CD14-positive monocyte (primary cell): Measurements from ENCODE around the gene GREB1L. TPM values are rescaled to one million over a fixed set of nuclear protein-coding genes. Genes with fewer than 3 reads are reported as not detected.

Experiments
- DNase-seq, 3 donors: peaks; one replicate each; pipeline ENCODE4 v3.0.0-alpha.2; 2011 to 2022
- H2AFZ ChIP-seq: 2 replicates; pipeline ENCODE4 v1.6.0; 2012; ENCODE audit warnings: mild to moderate bottlenecking, low read depth, low read length, inconsistent platforms; ENCODE audit not compliant: insufficient read depth, poor library complexity, severe bottlenecking
- H3K27ac ChIP-seq, 2 donors: 1 replicate in 1 of 2; 2 replicates in 1 of 2; pipeline ENCODE4 v1.5.1; 2012 to 2013; ENCODE audit warnings: low read length in 2 of 2, control low read depth in 1 of 2, inconsistent platforms in 1 of 2, low read depth in 1 of 2, mild to moderate bottlenecking in 1 of 2
- H3K27me3 ChIP-seq, 2 donors: one replicate each; pipeline versions ENCODE4 v1.6.0 to v1.6.1; 2011 to 2013; ENCODE audit warnings: low read length in 2 of 2; ENCODE audit not compliant: control insufficient read depth in 2 of 2, insufficient read depth in 2 of 2
- H3K36me3 ChIP-seq, 2 donors: replicated peaks in 1 of 2; 1 replicate in 1 of 2; 2 replicates in 1 of 2; pipeline versions ENCODE4 v1.5.1 to v1.6.1; 2012 to 2013; ENCODE audit warnings: low read length in 2 of 2, control low read depth in 1 of 2, inconsistent platforms in 1 of 2, mild to moderate bottlenecking in 1 of 2; ENCODE audit not compliant: insufficient read depth in 2 of 2, control insufficient read depth in 1 of 2
- H3K4me1 ChIP-seq, 2 donors: 1 replicate in 1 of 2; 2 replicates in 1 of 2; pipeline versions ENCODE4 v1.5.1 to v1.6.1; 2012 to 2013; ENCODE audit warnings: low read length in 2 of 2, control low read depth in 1 of 2, inconsistent platforms in 1 of 2, mild to moderate bottlenecking in 1 of 2, moderate library complexity in 1 of 2; ENCODE audit not compliant: insufficient read depth in 2 of 2, control insufficient read depth in 1 of 2
- H3K4me2 ChIP-seq: replicated peaks from 2 replicates; pipeline ENCODE3; 2012; ENCODE audit warnings: low read length, moderate library complexity, mild to moderate bottlenecking; ENCODE audit not compliant: poor library complexity, severe bottlenecking; ENCODE audit errors: extremely low read depth
- H3K4me3 ChIP-seq, 3 experiments: fragments of 200-600 bp in 1 of 3; sonication (generic) in 1 of 3; replicated peaks in 1 of 3; 1 replicate in 2 of 3; 2 replicates in 1 of 3; pipeline ENCODE4 v1.5.1; 2011 to 2013; ENCODE audit warnings: low read length in 3 of 3, mild to moderate bottlenecking in 3 of 3, control low read depth in 2 of 3, low read depth in 2 of 3, inconsistent platforms in 1 of 3, moderate library complexity in 1 of 3
- H3K79me2 ChIP-seq: 2 replicates; pipeline ENCODE4 v1.6.0; 2012; ENCODE audit warnings: mild to moderate bottlenecking, control low read depth, inconsistent platforms, low read length, moderate library complexity; ENCODE audit not compliant: insufficient read depth
- H3K9ac ChIP-seq: 2 replicates; pipeline ENCODE4 v1.6.0; 2017; ENCODE audit warnings: low read length, mild to moderate bottlenecking; ENCODE audit not compliant: insufficient read depth, poor library complexity, severe bottlenecking
- H3K9me3 ChIP-seq, 2 donors: replicated peaks in 1 of 2; 1 replicate in 1 of 2; 2 replicates in 1 of 2; pipeline versions ENCODE4 v1.5.1 to v1.6.1; 2012 to 2013; ENCODE audit warnings: low read length in 2 of 2, control low read depth in 1 of 2; ENCODE audit not compliant: control insufficient read depth in 1 of 2, insufficient read depth in 1 of 2
- H4K20me1 ChIP-seq: 2 replicates; pipeline ENCODE4 v1.6.0; 2012; ENCODE audit warnings: mild to moderate bottlenecking, low read length, control low read depth, moderate library complexity; ENCODE audit not compliant: insufficient read depth
- H3K27ac Mint-ChIP-seq, 7 donors: one replicate each; pipeline ENCODE4 v1.8.0; 2020; ENCODE audit warnings: mild to moderate bottlenecking in 7 of 7, mixed read lengths in 7 of 7, moderate library complexity in 6 of 7, inconsistent platforms in 2 of 7
- H3K27me3 Mint-ChIP-seq, 3 donors: one replicate each; pipeline ENCODE4 v1.8.0; 2021 to 2022; ENCODE audit warnings: low read depth in 3 of 3, mild to moderate bottlenecking in 3 of 3, mixed read lengths in 3 of 3, moderate library complexity in 3 of 3, inconsistent platforms in 1 of 3
- H3K36me3 Mint-ChIP-seq, 2 donors: one replicate each; pipeline ENCODE4 v1.8.0; 2020; ENCODE audit warnings: mixed read lengths in 2 of 2, inconsistent platforms in 1 of 2, mild to moderate bottlenecking in 1 of 2
- H3K4me1 Mint-ChIP-seq: one replicate; pipeline ENCODE4 v1.8.0; 2020; ENCODE audit warnings: mild to moderate bottlenecking, mixed read lengths
- H3K4me3 Mint-ChIP-seq, 2 donors: one replicate each; pipeline ENCODE4 v1.8.0; 2020; ENCODE audit warnings: mild to moderate bottlenecking in 2 of 2, mixed read lengths in 2 of 2, moderate library complexity in 1 of 2
- H3K9me3 Mint-ChIP-seq, 7 donors: one replicate each; pipeline ENCODE4 v1.8.0; 2020 to 2022; ENCODE audit warnings: mixed read lengths in 7 of 7, mild to moderate bottlenecking in 6 of 7, moderate library complexity in 6 of 7, inconsistent platforms in 2 of 7
- WGBS: methylation state at CpG from one replicate; pipeline ENCODE4 v1.1.5; 2013; ENCODE audit warnings: missing lambda C conversion rate; ENCODE audit not compliant: insufficient coverage; 5-methylcytosine and 5-hydroxymethylcytosine counted together
- intact Hi-C, 2 donors: fragments of 100-400 bp; cut with micrococcal nuclease; formaldehyde crosslinking; loops; one replicate each; pipeline versions ENCODE4 v1.15.0 to v1.15.1; 2023
- polyA plus RNA-seq, 3 donors: library from polyadenylated mRNA; depleted of rRNA in 1 of 3; unstranded in 2 of 3; stranded (reverse) in 1 of 3; fragments of 300-500 nt in 2 of 3; fragments of >200 nt in 1 of 3; fragmentation: Illumina TruSeq in 2 of 3; gene quantifications; 1 replicate in 2 of 3; 2 replicates in 1 of 3; pipeline ENCODE4 v1.2.3, GENCODE V29; 2012 to 2021
- TF ChIP-seq, protein P1 (sequence below): fragments of 200-600 bp; IDR thresholded peaks from one replicate; pipeline ENCODE4 v1.8.0; 2022; ENCODE audit warnings: antibody characterized with exemption, mild to moderate bottlenecking

Gene GREB1L
- polyA plus RNA-seq, 3 donors = 0.02 to 0.03 TPM; not detected in 1

DNA sequence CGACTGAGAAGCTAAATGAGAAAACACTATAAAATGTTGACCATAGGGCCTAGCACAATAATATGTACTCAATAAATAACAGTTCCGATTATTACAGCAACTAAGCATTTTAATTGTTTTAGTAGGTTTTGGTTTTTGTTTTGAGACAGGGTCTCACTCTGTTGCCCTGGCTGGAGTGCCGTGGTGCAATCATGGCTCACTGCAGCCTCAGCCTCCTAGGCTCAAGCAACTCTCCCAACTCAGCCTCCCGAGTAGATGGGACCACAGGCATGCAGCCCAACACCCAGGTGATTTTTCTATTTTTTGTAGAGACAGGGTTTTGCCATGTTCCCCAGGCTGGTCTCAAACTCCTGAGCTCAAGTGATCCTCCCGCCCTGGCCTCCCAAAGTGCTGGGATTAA is 304.4 kb downstream of the GREB1L start:
- Histone ChIP-seq H3K4me1 (no peaks in the 10 kb centered on the region), H2AFZ (no peak overlapping the region), H3K9ac (no peak overlapping the region), H4K20me1 (no peaks in the 10 kb centered on the region), H3K36me3 (peaks cover 20 to 73% of the 10 kb centered on the region in 2 donors), H3K4me3 (no peak overlapping the region), H3K27me3 (no peaks in the 10 kb centered on the region), H3K27ac (no peak overlapping the region), H3K4me2 (no peak overlapping the region), H3K79me2 (no peaks in the 10 kb centered on the region), H3K9me3 (no peaks in the 10 kb centered on the region)
- TF ChIP-seq, protein P1, sequence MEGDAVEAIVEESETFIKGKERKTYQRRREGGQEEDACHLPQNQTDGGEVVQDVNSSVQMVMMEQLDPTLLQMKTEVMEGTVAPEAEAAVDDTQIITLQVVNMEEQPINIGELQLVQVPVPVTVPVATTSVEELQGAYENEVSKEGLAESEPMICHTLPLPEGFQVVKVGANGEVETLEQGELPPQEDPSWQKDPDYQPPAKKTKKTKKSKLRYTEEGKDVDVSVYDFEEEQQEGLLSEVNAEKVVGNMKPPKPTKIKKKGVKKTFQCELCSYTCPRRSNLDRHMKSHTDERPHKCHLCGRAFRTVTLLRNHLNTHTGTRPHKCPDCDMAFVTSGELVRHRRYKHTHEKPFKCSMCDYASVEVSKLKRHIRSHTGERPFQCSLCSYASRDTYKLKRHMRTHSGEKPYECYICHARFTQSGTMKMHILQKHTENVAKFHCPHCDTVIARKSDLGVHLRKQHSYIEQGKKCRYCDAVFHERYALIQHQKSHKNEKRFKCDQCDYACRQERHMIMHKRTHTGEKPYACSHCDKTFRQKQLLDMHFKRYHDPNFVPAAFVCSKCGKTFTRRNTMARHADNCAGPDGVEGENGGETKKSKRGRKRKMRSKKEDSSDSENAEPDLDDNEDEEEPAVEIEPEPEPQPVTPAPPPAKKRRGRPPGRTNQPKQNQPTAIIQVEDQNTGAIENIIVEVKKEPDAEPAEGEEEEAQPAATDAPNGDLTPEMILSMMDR = no peak
- peak overlapping the region in 2 of 7 donors; percentile 47 to 58 for H3K27ac Mint-ChIP-seq
- intact Hi-C loops = no loop called here
- no peak for DNase-seq
- H3K9me3 Mint-ChIP-seq = no peaks in the 10 kb centered on the region
- H3K4me1 Mint-ChIP-seq = no peaks in the 10 kb centered on the region
- 100% methylated on average over 1 of the region's 5 CpGs for WGBS
- H3K27me3 Mint-ChIP-seq = no peaks in the 10 kb centered on the region
- no peak overlapping the region for H3K4me3 Mint-ChIP-seq
- peaks cover 43 to 72% of the 10 kb centered on the region in 2 donors for H3K36me3 Mint-ChIP-seq

DNA sequence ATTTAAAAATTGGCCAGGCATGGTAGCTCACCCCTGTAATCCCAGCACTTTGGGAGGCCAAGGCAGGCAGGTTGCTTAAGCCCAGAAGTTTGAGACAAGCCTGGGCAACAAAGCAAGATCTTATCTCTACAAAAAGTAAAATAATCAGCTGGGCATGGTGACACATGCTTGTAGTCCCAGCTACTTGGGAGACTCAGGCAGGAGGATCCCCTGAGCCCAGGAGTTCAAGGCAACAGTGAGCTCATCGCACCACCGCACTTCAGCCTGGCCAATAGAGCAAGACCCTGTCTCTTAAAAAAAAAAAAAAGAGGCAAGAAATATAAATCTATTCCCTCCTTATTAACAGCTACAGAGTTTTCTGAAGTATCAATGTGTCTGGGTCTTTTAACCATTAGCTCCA is 306.6 kb downstream of the GREB1L start:
- Mint-ChIP-seq H3K4me1 (no peaks in the 10 kb centered on the region), H3K27me3 (no peaks in the 10 kb centered on the region), H3K4me3 (no peak overlapping the region), H3K36me3 (peaks cover 47 to 79% of the 10 kb centered on the region in 2 donors), H3K9me3 (peaks cover 0 to 1% (median 0%) of the 10 kb centered on the region in 7 donors), H3K27ac (no peak overlapping the region)
- intact Hi-C loops = no loop called here
- H3K4me2 ChIP-seq = no peak overlapping the region
- H3K36me3 ChIP-seq = peaks cover 23 to 79% of the 10 kb centered on the region in 2 donors
- DNase-seq = no peak
- no peaks in the 10 kb centered on the region for H3K4me1 ChIP-seq
- TF ChIP-seq, protein P1 = no peak
- no peaks in the 10 kb centered on the region for H3K27me3 ChIP-seq
- H3K4me3 ChIP-seq = no peak overlapping the region
- no peaks in the 10 kb centered on the region for H3K79me2 ChIP-seq
- no peaks in the 10 kb centered on the region for H3K9me3 ChIP-seq
- no CpG with 5 or more reads among the region's 2 CpGs for WGBS
- no peak overlapping the region for H3K9ac ChIP-seq
- H2AFZ ChIP-seq = no peak overlapping the region
- no peak overlapping the region for H3K27ac ChIP-seq
- no peaks in the 10 kb centered on the region for H4K20me1 ChIP-seq
